ENCODE results near the gene PIGT.

Gene PIGT

GRCh38 chr20:45405571-45406259 lies 10.2 kb upstream of the PIGT start:
- no peak for FAIRE-seq
- DNase-seq (ENCODE audit: insufficient read length), result peak; percentile 23
- TF ChIP-seq POLR2AphosphoS5 (IDR thresholded peaks at IDR 0.05; ENCODE audit: low read depth, low read length) (no peak), TAF1 (IDR thresholded peaks at IDR 0.05; ENCODE audit: borderline replicate concordance, low read depth, low read length) (no peak), POLR2A (IDR thresholded peaks at IDR 0.05; ENCODE audit: low read depth, low read length) (no peak)

GRCh38 chr20:45406260-45407066 lies 9.5 kb upstream of the PIGT start:
- no peak for FAIRE-seq
- no peak for TF ChIP-seq TAF1 (IDR thresholded peaks at IDR 0.05; ENCODE audit: borderline replicate concordance, low read depth, low read length)
- TF ChIP-seq POLR2A (IDR thresholded peaks at IDR 0.05; ENCODE audit: low read depth, low read length), result no peak
- TF ChIP-seq POLR2AphosphoS5 (IDR thresholded peaks at IDR 0.05; ENCODE audit: low read depth, low read length), result no peak

GRCh38 chr20:45407067-45407745 lies 8.7 kb upstream of the PIGT start:
- DNase-seq (ENCODE audit: insufficient read length) (no peak), FAIRE-seq (no peak)

More at GRCh38 chr20:45406260-45407066, 9.5 kb upstream of the PIGT start:
- peak; percentile 37 for DNase-seq (ENCODE audit: insufficient read length)

GRCh38 chr20:45407783-45408645 lies 7.9 kb upstream of the PIGT start, which contains the start of gene DBNDD2:
TSS of gene DBNDD2 (plus strand) at chr20:45408289. CDS start at chr20:45408468, 179 bp downstream.
- TF ChIP-seq TAF1 (IDR thresholded peaks at IDR 0.05; ENCODE audit: borderline replicate concordance, low read depth, low read length) (no peak), POLR2A (IDR thresholded peaks at IDR 0.05; ENCODE audit: low read depth, low read length) (no peak), POLR2AphosphoS5 (IDR thresholded peaks at IDR 0.05; ENCODE audit: low read depth, low read length) (no peak)
- FAIRE-seq (no peak), DNase-seq (ENCODE audit: insufficient read length) (no peak)

More at GRCh38 chr20:45407067-45407745, 8.7 kb upstream of the PIGT start:
- TF ChIP-seq TAF1 (IDR thresholded peaks at IDR 0.05; ENCODE audit: borderline replicate concordance, low read depth, low read length), result no peak
- no peak for TF ChIP-seq POLR2AphosphoS5 (IDR thresholded peaks at IDR 0.05; ENCODE audit: low read depth, low read length)
- TF ChIP-seq POLR2A (IDR thresholded peaks at IDR 0.05; ENCODE audit: low read depth, low read length), result no peak

- DNase-seq (ENCODE audit: insufficient read length), result no peak
- TF ChIP-seq TAF1 (IDR thresholded peaks at IDR 0.05; ENCODE audit: borderline replicate concordance, low read depth, low read length), result no peak
- TF ChIP-seq POLR2AphosphoS5 (IDR thresholded peaks at IDR 0.05; ENCODE audit: low read depth, low read length), result no peak
- TF ChIP-seq POLR2A (IDR thresholded peaks at IDR 0.05; ENCODE audit: low read depth, low read length), result no peak
- FAIRE-seq, result no peak
Measured at GRCh38 chr20:45408646-45409213, 7.2 kb upstream of the PIGT start.

- DNase-seq (ENCODE audit: insufficient read length) (no peak), FAIRE-seq (no peak)
- TF ChIP-seq POLR2AphosphoS5 (IDR thresholded peaks at IDR 0.05; ENCODE audit: low read depth, low read length) (no peak), POLR2A (IDR thresholded peaks at IDR 0.05; ENCODE audit: low read depth, low read length) (no peak), TAF1 (IDR thresholded peaks at IDR 0.05; ENCODE audit: borderline replicate concordance, low read depth, low read length) (no peak)
Measured at GRCh38 chr20:45409521-45410272, 6.2 kb upstream of the PIGT start.

- FAIRE-seq, result no peak
- no peak for DNase-seq (ENCODE audit: insufficient read length)
- TF ChIP-seq TAF1 (IDR thresholded peaks at IDR 0.05; ENCODE audit: borderline replicate concordance, low read depth, low read length) (no peak), POLR2A (IDR thresholded peaks at IDR 0.05; ENCODE audit: low read depth, low read length) (no peak), POLR2AphosphoS5 (IDR thresholded peaks at IDR 0.05; ENCODE audit: low read depth, low read length) (no peak)
Measured at GRCh38 chr20:45410887-45411286, 5.1 kb upstream of the PIGT start.

- DNase-seq (ENCODE audit: insufficient read length), result no peak
- TF ChIP-seq POLR2A (IDR thresholded peaks at IDR 0.05; ENCODE audit: low read depth, low read length), result no peak
- TF ChIP-seq TAF1 (IDR thresholded peaks at IDR 0.05; ENCODE audit: borderline replicate concordance, low read depth, low read length), result no peak
- no peak for TF ChIP-seq POLR2AphosphoS5 (IDR thresholded peaks at IDR 0.05; ENCODE audit: low read depth, low read length)
- no peak for FAIRE-seq
Measured at GRCh38 chr20:45412653-45413052, 3.3 kb upstream of the PIGT start.

GRCh38 chr20:45413479-45413878 lies 2.5 kb upstream of the PIGT start:
- no peak for TF ChIP-seq TAF1 (IDR thresholded peaks at IDR 0.05; ENCODE audit: borderline replicate concordance, low read depth, low read length)
- no peak for TF ChIP-seq POLR2A (IDR thresholded peaks at IDR 0.05; ENCODE audit: low read depth, low read length)
- no peak for TF ChIP-seq POLR2AphosphoS5 (IDR thresholded peaks at IDR 0.05; ENCODE audit: low read depth, low read length)
- FAIRE-seq, result no peak
- no peak for DNase-seq (ENCODE audit: insufficient read length)

- DNase-seq (ENCODE audit: insufficient read length), result no peak
- TF ChIP-seq POLR2A (IDR thresholded peaks at IDR 0.05; ENCODE audit: low read depth, low read length) (no peak), POLR2AphosphoS5 (IDR thresholded peaks at IDR 0.05; ENCODE audit: low read depth, low read length) (no peak), TAF1 (IDR thresholded peaks at IDR 0.05; ENCODE audit: borderline replicate concordance, low read depth, low read length) (no peak)
- no peak for FAIRE-seq
Measured at GRCh38 chr20:45416917-45417316, 976 bp downstream of the PIGT start.
